ENCODE measurements around the gene CWC25. TPM values are rescaled to one million over a fixed set of nuclear protein-coding genes. Genes with fewer than 3 reads are reported as not detected.

Gene CWC25
- 10 to 100 TPM; 28.7 to 33.0 TPM for total RNA-seq

GRCh38 chr17:38824899-38825761, at the start of gene CWC25:
CWC25 (minus strand) TSS chr17:38825321; CDS start chr17:38825183, 138 bp downstream.
- Mint-ChIP-seq H3K27me3 (no peaks in the 10 kb centered on the region), H3K9me3 (ENCODE audit: low read depth) (no peaks in the 10 kb centered on the region), H3K4me1 (peaks cover 28% of the 10 kb centered on the region), H3K4me3 (peak within 1 kb of the TSS; percentile 96), H3K36me3 (peaks cover 14% of the 10 kb centered on the region), H3K27ac (peak within 1 kb of the TSS; percentile 100)
- peak; percentile 96 for DNase-seq
- CTCF ChIA-PET, result interaction anchor here (0.7 to 1.7 kb wide), 4 partner anchors 13 to 46 kb away, joined by 3 to 6 read pairs (median 4); partner anchors contain the start of gene RPL23
- ATAC-seq, result peak; percentile 83

DNA sequence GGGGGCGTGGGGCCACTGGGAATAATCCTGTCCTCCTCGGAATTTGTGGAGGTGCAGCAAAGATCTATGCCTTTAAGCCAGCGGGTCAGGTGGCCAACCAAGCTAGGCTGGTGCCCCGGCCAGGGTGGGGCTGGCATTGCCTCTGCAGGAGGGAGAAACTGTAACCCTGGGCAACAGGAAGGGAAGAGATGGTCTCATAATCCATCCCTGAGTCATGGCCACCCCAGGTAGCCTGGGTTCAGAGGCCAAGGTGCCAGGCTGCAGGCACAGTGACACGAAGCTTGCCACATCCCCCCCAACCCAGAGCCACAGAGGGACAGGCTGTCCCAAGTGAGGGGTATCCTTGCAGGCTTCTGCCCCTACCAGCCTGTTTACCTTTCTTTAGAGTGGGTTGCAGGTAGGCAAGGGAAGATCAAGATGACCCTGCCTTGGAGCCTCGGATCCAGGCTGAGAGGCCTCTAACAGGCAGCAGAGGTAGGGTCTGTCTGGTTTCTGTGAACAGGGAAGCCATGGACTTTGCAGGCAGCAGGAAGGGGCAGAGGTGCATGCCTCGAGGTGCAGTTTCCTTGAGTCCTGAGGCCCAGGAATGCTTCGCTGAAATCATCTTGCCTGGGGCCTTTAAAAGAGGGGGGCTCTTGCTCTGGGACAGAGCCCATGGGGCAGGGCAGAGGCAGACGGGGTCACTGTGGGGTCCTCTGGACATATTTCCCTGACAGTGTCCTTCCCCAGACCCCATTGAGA, 48.7 kb upstream of the CWC25 start:
- Mint-ChIP-seq H3K27ac (peak overlapping the region; percentile 76), H3K36me3 (peaks cover 19% of the 10 kb centered on the region), H3K4me1 (peaks cover 72% of the 10 kb centered on the region), H3K27me3 (no peaks in the 10 kb centered on the region), H3K9me3 (ENCODE audit: low read depth) (no peaks in the 10 kb centered on the region), H3K4me3 (peak overlapping the region; percentile 24)
- CTCF ChIA-PET, result interaction anchor here (0.6 to 8.5 kb wide), 10 partner anchors 10 to 279 kb away, joined by 3 to 88 read pairs (median 3); partner anchors contain the start of gene LASP1NB
- ATAC-seq (no peak), DNase-seq (no peak)

DNA sequence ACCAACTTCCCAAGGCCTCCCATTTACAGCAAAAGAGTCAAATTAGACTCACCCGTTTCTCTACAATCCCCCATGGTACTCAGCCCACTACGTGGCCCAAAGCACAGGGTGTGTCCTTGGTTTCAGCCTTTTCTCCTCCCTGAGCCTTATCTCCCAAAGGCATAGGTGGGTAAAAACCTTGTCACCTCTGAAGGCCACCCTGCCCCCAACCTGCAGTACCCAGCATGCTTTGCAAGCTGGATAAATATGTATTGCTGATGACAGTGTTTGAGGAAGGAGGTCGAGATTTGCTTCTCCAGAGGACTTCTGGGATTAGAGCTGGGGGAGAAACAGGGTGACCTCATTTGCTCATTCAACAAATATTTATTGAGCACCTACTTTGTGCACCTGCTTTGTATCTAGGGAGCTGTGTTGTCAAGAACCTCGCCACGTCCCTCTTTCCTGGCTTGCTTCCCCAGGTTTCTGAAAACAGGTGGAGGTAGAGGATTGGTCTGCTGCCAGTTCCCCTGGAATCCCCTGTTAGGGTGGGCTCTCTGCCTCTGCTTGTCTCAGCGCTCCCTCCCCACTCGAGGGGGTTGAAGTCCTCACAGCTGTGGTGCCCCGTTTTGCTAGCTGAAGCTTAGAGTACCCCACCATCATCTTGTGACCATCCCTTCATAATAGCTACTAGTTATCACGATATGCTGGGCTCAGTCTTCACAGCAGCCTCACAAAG, 47.7 kb upstream of the CWC25 start:
- Mint-ChIP-seq H3K27ac (peak overlapping the region; percentile 90), H3K36me3 (peaks cover 10% of the 10 kb centered on the region), H3K4me3 (peak overlapping the region; percentile 88), H3K9me3 (ENCODE audit: low read depth) (no peaks in the 10 kb centered on the region), H3K4me1 (peaks cover 72% of the 10 kb centered on the region), H3K27me3 (no peaks in the 10 kb centered on the region)
- ATAC-seq, result no peak
- CTCF ChIA-PET, result interaction anchor here (0.8 to 8.5 kb wide), 9 partner anchors 13 to 280 kb away, joined by 3 to 88 read pairs (median 6); partner anchors contain the start of genes LASP1NB and RPL23
- DNase-seq, result no peak

- H3K36me3 Mint-ChIP-seq, result peaks cover 11% of the 10 kb centered on the region
- peaks cover 71% of the 10 kb centered on the region for H3K4me1 Mint-ChIP-seq
- no peak for ATAC-seq
- peak overlapping the region; percentile 90 for H3K27ac Mint-ChIP-seq
- H3K9me3 Mint-ChIP-seq (ENCODE audit: low read depth), result no peaks in the 10 kb centered on the region
- DNase-seq, result no peak
- peak overlapping the region; percentile 88 for H3K4me3 Mint-ChIP-seq
- CTCF ChIA-PET, result interaction anchor here (0.7 to 8.5 kb wide), 18 partner anchors 13 to 295 kb away, joined by 3 to 88 read pairs (median 7); partner anchors contain the start of genes CWC25, LASP1NB, PLXDC1 and RPL23
- no peaks in the 10 kb centered on the region for H3K27me3 Mint-ChIP-seq
Observed at GRCh38 chr17:38872027-38872511, 46.9 kb upstream of the CWC25 start.

GRCh38 chr17:38871247-38872015, 46.3 kb upstream of the CWC25 start:
- Mint-ChIP-seq H3K4me1 (peaks cover 64% of the 10 kb centered on the region), H3K27ac (peak overlapping the region; percentile 90), H3K4me3 (peak overlapping the region; percentile 88), H3K36me3 (peaks cover 11% of the 10 kb centered on the region), H3K9me3 (ENCODE audit: low read depth) (no peaks in the 10 kb centered on the region), H3K27me3 (no peaks in the 10 kb centered on the region)
- CTCF ChIA-PET, result interaction anchor here (0.7 to 8.5 kb wide), 20 partner anchors 10 to 296 kb away, joined by 3 to 88 read pairs (median 6); partner anchors contain the start of genes CWC25, LASP1NB, PLXDC1 and RPL23
- DNase-seq (peak; percentile 91), ATAC-seq (peak; percentile 27)

DNA sequence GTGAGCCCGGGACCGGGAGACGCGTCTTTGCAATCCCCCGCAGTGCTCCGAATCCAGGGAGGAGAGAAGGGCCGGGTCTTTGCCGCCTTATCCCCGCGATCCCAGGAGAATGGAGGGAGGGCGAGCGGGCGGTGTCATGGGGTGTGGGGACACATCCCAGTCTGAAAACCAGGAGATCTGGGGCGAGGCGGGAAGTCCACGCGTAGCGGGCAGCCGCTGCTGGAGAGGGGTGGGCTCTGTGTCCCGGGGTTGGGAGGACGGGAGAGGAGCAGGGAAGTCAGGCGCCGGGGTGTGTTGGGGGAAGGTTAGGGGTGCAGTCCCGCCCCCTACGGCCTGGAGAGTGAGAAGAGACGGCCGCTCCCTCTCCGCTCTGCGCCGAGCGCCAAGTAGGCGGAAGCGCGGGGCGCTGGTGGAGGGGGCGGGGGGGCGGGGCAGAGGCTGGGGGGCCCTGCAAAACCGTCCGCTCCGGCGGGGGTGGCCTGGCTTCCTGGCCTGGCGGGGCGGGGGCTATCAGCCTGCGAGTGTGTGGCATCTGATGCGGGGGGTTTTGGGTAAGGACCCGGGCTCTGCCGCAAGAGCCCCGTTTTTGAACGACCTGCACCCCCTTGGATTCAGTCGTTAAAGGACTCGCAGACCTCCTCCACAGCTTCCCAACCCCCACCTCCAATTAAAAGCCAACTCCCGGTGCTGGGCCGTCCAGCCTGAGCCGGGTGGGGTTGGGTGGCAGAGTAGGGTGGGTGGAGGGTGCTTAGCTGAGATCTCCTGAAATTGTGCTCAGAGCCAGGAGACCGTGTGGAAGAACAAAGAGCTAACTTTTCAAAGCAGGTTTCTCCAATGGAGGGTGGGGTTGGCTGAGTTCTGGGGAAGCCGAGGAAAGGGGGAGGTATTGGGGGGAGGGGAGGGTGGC, 45.4 kb upstream of the CWC25 start:
- peak; percentile 89 for DNase-seq
- Mint-ChIP-seq H3K36me3 (peaks cover 11% of the 10 kb centered on the region), H3K9me3 (ENCODE audit: low read depth) (no peaks in the 10 kb centered on the region), H3K27me3 (peaks cover under 1% of the 10 kb centered on the region), H3K27ac (peak overlapping the region; percentile 90), H3K4me3 (peak overlapping the region; percentile 88), H3K4me1 (peaks cover 59% of the 10 kb centered on the region)
- peak; percentile 54 for ATAC-seq
- CTCF ChIA-PET, result interaction anchor here (0.9 to 8.5 kb wide), 24 partner anchors 11 to 329 kb away, joined by 3 to 88 read pairs (median 7); partner anchors contain the start of genes ARL5C, LASP1NB, PLXDC1 and RPL19

GRCh38 chr17:38869526-38870258, 44.6 kb upstream of the CWC25 start, which contains the start of gene LASP1:
LASP1 (plus strand) TSS chr17:38870058; CDS start chr17:38870190, 132 bp downstream.
- DNase-seq (peak; percentile 91), ATAC-seq (peak; percentile 70)
- Mint-ChIP-seq H3K36me3 (peaks cover 11% of the 10 kb centered on the region), H3K4me1 (peaks cover 51% of the 10 kb centered on the region), H3K27ac (peak within 1 kb of the TSS; percentile 92), H3K9me3 (ENCODE audit: low read depth) (no peaks in the 10 kb centered on the region), H3K4me3 (peak within 1 kb of the TSS; percentile 88), H3K27me3 (peaks cover 2% of the 10 kb centered on the region)
- CTCF ChIA-PET, result interaction anchor here (0.8 to 8.5 kb wide), 17 partner anchors 12 to 330 kb away, joined by 3 to 88 read pairs (median 8); partner anchors contain the start of genes ARL5C, LASP1NB, PLXDC1 and RPL19

DNA sequence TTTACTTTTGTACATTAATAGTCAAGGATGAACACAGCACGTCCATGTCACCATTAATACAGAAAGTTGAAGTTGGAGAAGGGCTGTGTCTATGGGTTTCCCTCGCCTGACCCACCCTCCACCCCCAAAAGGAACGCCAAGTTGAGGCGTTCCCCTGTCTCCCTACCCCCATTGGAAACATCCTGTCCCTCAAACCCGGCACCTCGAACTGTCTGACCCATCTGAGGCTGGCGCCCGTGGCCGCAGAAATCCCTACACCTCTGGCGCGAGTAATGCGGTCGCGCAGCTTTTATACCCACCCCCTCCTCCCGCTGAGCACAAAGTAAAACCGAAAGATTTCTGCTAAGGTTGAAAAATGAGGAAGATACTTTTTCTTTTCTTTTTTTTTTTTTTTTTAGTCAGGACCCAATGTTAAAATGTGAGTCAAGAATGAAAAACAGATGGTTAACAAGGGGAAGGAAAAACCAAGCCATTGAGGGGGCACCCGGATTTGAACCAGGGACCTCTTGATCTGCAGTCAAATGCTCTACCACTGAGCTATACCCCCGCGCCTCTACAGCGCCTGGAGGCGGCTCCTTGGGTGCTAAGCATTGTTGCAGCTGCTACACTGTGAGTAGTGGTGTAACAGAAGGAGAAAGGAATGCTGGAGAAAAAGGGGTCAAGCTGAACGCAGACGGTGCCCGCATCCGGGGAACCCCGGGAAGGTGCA, 43.9 kb upstream of the CWC25 start:
- CTCF ChIA-PET, result interaction anchor here (0.8 to 8.5 kb wide), 18 partner anchors 12 to 296 kb away, joined by 3 to 88 read pairs (median 8); partner anchors contain the start of genes ARL5C, LASP1NB, PLXDC1 and RPL23
- DNase-seq (peak; percentile 93), ATAC-seq (peak; percentile 51)
- Mint-ChIP-seq H3K36me3 (peaks cover 11% of the 10 kb centered on the region), H3K4me1 (peaks cover 44% of the 10 kb centered on the region), H3K9me3 (ENCODE audit: low read depth) (no peaks in the 10 kb centered on the region), H3K4me3 (peak overlapping the region; percentile 88), H3K27ac (peak overlapping the region; percentile 92), H3K27me3 (peaks cover 2% of the 10 kb centered on the region)

DNA sequence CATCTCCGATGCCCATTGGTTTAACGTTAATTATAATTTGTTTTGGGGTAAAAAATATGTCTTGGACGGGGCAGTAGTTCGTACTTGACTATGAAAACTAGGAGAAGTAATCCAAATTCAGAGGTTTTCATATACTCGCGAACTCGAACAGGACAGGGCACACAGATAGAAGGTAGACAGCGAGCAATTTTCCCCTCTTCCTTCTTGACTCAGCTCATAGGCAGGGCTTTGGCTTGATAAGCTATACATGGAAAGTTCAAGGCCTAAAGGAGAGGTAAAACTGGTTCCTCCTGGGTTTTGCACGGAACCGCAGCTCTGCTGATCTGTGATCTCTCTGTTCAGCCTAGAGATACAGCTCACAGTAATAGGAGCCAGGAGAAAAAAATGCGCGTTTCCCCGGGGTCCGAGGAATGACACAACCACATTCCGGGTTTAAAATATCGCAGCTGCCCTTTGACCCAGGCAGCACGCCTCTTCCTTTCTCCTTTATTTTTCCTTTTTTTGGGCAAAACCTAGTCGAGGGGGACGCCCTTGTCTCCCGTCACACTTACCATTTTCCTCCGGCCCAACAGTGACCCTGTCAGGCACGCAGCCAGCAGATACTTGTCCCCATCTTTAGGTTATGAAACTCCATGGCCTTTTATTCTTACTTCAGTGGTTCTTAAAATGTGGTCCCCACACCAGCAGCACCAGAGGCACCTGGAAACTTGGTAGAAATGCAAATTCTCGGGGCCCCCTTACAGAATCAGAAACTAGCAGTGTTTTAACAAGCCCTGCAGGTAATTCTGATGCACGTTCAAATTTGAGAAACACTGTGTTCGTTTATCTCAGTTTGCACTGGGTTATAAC, 43.1 kb upstream of the CWC25 start:
- Mint-ChIP-seq H3K27me3 (peaks cover 2% of the 10 kb centered on the region), H3K4me1 (peaks cover 39% of the 10 kb centered on the region), H3K9me3 (ENCODE audit: low read depth) (no peaks in the 10 kb centered on the region), H3K4me3 (peak overlapping the region; percentile 88), H3K27ac (peak overlapping the region; percentile 92), H3K36me3 (peaks cover 9% of the 10 kb centered on the region)
- DNase-seq (peak; percentile 56), ATAC-seq (no peak)
- CTCF ChIA-PET, result interaction anchor here (0.6 to 8.5 kb wide), 17 partner anchors 12 to 307 kb away, joined by 3 to 88 read pairs (median 4); partner anchors contain the start of genes LASP1NB, PLXDC1 and RPL23

All from activated CD8-positive, alpha-beta memory T cell treated with anti-CD3 and anti-CD28 coated beads, Interleukin-2, amount 10 ng/mL, durations not matched to agents 7 days and 5 days (primary cell).